ENCODE results near the gene TARM1.

GRCh38 chr19:54129617-54129996 lies 48.4 kb upstream of the TARM1 start:
- TF ChIP-seq REST (tag by site-specific recombination; IDR thresholded peaks at IDR 0.05), result no peak
- TF ChIP-seq CTCF (tag by site-specific recombination; IDR thresholded peaks at IDR 0.05), result no peak
- TF ChIP-seq ZNF785 (tag by site-specific recombination; IDR thresholded peaks at IDR 0.05), result no peak

Data from HEK293 (cell line).